Stimulated activated CD4-positive, alpha-beta T cell treated with anti-CD3 and anti-CD28 coated beads, Interleukin-1b, Interleukin-23, amount 100 ng/mL, for 1 hour (primary cell): ENCODE measurements around the gene LCLAT1.

Experiments used
- DNase-seq, 2 donors: peaks; one replicate each; pipeline ENCODE4 v3.0.0-alpha.2; 2020; ENCODE audit warnings: low read depth in 2 of 2

The LCLAT1 gene

DNA sequence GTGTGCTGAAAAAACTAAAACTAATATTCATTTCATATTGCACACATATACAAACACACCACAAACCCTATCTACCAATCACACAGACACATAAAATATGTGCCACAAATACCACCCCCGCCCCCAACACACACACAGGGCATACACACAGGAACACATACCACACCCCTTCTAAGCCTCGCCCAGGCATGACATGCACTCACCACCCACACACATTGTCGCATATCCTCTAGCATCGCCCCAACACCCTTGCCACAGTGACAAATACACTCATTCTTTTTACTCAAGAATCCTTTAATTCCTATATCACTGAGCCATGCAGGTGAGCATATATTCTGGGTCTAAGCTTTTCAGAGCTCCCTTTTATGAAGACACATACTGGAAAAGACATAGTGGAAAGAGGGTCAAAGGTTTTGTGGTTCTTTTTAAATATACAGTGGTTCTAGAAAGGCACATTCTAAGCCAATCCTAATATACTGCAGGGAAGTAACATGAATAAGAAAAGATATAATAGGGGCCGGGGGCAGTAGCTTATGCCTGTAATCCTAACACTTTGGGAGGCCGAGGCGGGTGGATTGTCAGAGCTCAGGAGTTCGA, 24.5 kb upstream of the LCLAT1 start:
- DNase-seq = peak; percentile 28 to 55

- no peak for DNase-seq
Measured at GRCh38 chr2:30424231-30424630, 22.8 kb upstream of the LCLAT1 start.

GRCh38 chr2:30425326-30425725, 21.7 kb upstream of the LCLAT1 start:
- no peak for DNase-seq

DNA sequence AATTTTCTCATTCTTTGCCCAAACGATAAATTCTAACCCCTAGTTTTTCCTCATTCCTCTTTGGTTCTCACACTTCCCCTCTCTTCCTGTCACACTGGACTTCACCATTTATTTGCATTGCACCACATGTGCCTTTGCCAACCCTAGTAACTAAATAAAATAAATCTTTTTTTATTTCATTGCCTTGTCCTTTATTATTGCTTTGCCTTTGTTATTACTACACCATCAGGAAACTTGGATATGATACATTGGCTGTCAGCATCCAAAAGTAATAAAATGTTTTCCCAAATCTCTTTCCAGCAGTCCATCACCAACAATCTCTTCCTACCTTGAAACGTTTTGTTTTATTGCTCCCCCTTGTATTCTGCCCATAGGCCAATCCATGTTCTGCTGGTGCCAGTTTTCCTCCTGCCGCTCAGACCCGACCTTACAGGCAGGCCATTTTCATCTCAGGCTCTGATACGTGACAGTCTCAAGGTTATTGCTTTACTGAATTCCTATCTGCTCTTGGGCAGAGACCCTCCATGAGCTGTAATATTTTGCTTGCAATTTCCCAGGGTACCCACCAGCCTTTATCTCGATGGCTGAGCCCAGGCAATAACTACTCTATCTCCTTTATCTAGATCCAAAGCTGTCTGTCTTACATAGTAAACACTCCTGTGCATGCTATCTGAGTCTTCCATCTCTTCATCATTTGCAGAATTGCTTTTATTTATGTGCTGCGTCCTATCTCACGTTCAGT, 19.3 kb upstream of the LCLAT1 start:
- no peak for DNase-seq

DNA sequence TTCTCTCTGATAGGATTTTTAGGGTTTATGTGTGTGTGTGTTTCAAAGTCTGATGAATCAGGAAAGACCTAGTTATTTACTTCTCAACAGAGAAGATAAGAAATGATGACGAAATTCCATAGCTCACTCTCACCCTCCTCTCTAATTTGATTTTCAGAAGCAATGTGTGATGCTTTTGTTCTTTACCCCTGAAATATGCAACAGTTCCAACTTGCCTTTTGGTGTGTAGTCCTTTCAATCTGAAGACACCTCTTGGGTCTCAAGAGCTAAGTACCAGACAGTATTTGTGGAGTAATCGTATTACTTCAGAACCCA, 18.7 kb upstream of the LCLAT1 start:
- DNase-seq = no peak

GRCh38 chr2:30428827-30429461, 18.1 kb upstream of the LCLAT1 start:
- no peak for DNase-seq

GRCh38 chr2:30433541-30434299, 13.3 kb upstream of the LCLAT1 start:
- DNase-seq = no peak

- DNase-seq = no peak
Measured at GRCh38 chr2:30434708-30435107, 12.3 kb upstream of the LCLAT1 start.

DNA sequence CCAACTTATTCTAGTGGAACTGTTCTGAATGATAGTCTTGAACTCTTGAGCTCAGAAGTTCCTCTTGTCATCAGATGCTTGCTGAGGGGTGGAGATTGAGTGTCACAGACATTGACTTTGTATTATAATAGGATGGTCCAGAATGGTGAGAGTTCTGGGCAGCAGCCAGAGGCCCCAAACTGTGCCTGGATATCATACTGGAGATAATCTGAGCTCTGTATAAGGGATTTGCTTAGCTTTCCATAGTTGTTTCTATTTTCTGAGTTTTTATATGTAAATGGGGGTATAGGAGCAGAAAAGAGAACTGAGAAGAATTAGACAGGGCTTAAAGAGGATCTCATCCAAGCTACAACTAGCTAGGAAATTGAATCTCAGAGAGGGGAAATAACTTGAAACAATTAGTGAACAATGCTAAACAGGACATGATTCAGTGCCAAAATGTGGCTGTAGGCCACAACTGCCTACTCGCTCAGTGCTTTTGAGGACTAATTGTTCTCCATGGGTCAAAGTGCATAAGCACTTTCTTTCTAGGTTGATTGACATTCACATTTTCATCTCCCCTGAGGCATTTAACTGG, 10.1 kb upstream of the LCLAT1 start:
- DNase-seq = no peak

- DNase-seq = no peak
Measured at GRCh38 chr2:30437809-30438548, 9.1 kb upstream of the LCLAT1 start.

- DNase-seq = no peak
Measured at GRCh38 chr2:30439296-30439695, 7.8 kb upstream of the LCLAT1 start.

DNA sequence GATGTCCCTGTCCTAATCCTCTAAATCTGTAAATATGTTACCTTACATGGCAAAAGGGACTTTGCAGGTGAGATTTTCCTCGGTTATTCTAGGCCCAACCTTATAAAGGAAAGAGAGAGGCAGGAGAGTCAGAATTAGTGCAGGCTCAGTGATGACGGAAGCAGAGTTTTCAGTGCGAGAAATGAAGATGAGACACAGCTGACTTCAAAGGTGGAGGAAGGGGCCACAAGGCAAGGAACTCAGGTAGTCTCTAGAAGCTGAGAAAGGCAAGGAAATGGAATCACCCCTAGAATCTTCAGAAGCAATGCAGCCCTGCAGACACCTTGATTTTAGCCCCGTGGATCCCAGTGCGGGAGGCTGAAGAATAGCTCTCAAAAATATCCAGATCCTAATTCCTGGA, 7.2 kb upstream of the LCLAT1 start:
- DNase-seq = no peak

DNA sequence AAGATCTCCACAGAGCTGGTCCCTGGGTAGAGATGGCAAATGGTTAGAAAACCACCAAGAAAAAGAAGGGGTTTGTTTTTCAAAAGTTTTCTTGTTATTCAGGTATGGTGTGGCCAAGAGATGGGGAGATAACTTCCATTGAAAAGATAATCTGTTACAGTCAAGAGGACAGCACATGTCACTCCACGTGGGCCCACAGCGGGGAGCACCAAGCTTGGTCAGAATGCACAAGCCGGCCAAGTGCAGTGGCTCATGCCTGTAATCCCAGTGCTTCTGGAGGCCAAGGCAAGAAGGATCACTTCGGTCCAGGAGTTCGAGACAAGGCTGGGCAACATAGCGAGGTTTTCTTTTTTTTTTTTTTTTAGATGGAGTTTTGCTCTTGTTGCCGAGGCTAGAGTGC, 6.0 kb upstream of the LCLAT1 start:
- no peak for DNase-seq

- DNase-seq = no peak
Measured at GRCh38 chr2:30443081-30443480, 4.0 kb upstream of the LCLAT1 start.

- DNase-seq = no peak
Measured at GRCh38 chr2:30444273-30444672, 2.8 kb upstream of the LCLAT1 start.

GRCh38 chr2:30445266-30445821, 1.7 kb upstream of the LCLAT1 start:
- no peak for DNase-seq

DNA sequence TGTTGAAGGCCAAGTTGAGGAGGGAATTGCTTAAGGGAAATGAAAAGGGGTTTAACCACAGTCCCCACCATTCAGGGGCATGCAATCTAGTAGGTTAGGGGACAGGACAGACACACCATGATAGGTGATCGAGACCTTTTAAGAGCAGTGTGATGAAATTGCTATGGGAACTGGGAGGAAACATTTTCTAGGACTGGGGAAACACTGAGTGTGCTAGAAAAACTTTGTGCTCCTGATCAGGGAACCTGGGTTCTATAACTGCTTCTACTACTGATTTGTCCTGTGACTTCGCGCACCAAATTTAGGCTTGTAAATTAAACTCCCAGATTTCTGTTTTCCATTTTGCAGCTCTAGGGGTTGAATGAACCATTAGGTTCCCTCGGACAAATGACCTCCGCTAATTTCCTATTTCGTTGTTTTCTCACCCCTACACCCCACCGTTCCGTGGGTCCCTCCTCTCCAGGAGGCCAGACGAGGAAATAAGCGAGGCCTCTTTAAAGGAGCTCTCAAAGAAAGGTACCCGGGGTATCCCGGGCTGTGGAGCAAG, 371 bp upstream of the LCLAT1 start:
- DNase-seq = no peak

DNA sequence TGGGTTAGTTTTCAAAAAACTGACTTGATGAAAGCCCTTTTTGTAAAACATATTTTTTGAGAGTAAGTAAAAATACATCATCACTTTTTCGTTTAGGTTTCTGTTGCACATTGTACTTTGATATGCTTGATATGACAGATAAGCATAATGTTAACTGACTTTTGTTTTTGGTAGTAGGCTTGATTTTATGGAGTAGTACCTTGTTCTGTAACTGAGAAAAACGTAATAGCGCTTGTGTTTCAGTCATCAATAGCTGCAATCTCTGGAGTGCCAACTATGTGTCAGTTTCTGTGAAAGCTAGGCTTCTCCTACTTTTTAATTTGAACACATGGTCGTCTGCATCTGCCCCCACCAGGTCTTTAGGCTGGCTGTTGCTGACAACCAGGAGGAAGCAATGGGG, 1.3 kb downstream of the LCLAT1 start:
- no peak for DNase-seq

DNA sequence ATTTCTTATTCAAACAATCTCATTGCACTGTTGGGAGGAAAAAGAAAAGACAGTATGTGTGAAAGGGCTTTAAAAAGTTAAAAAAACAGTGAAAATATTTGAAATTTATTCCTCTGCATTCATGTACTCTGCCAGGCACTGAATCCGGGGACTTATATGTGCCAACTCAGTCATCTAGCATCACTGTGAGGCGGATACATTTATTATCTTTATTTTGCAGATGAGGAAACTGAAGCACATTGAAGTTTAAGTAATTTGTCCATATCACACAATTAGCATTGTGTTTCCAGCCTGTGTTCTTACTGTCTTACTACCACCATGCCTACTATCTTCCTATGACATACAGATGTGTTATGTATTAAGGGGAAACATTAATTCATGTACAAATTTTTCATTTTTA, 1.8 kb downstream of the LCLAT1 start:
- DNase-seq = no peak

GRCh38 chr2:30450025-30450424, 3.0 kb downstream of the LCLAT1 start:
- no peak for DNase-seq

GRCh38 chr2:30453498-30453897, 6.5 kb downstream of the LCLAT1 start:
- DNase-seq = no peak
